Sigmoid colon (tissue), 7 donors: ENCODE results near the gene WIPF3. TPM values are rescaled to one million over a fixed set of nuclear protein-coding genes. Genes with fewer than 3 reads are reported as not detected.

Source experiments
- DNase-seq: peaks from one replicate; pipeline ENCODE4 v3.0.0-alpha.2; 2019
- H3K27ac ChIP-seq, 4 donors: fragments of 200-600 bp; sonication (generic); one replicate each; pipeline ENCODE4 v1.5.1; 2016 to 2019; ENCODE audit warnings: mild to moderate bottlenecking in 1 of 4
- H3K27me3 ChIP-seq, 3 donors: fragments of 200-600 bp; sonication (generic); one replicate each; pipeline ENCODE4 v1.5.1; 2019; ENCODE audit warnings: mild to moderate bottlenecking in 1 of 3
- H3K36me3 ChIP-seq, 4 donors: fragments of 200-600 bp; sonication (generic); one replicate each; pipeline ENCODE4 v1.5.1; 2016 to 2019
- H3K4me1 ChIP-seq, 4 donors: fragments of 200-600 bp; sonication (generic); one replicate each; pipeline ENCODE4 v1.5.1; 2017 to 2019
- H3K4me3 ChIP-seq, 4 donors: fragments of 200-600 bp; sonication (generic); one replicate each; pipeline ENCODE4 v1.5.1; 2017 to 2019; ENCODE audit warnings: mild to moderate bottlenecking in 2 of 4, moderate library complexity in 1 of 4
- H3K9me3 ChIP-seq, 4 donors: fragments of 200-600 bp in 3 of 4; sonication (generic) in 3 of 4; one replicate each; pipeline versions ENCODE4 v1.5.1 to v1.6.1; 2013 to 2019
- EP300 ChIP-seq, 4 donors: sonication (generic); formaldehyde crosslinking; IDR thresholded peaks; one replicate each; pipeline ENCODE4 v1.6.1; 2017; ENCODE audit warnings: antibody characterized with exemption in 4 of 4
- POLR2A ChIP-seq, 2 donors: fragments of 450-650 bp; IDR thresholded peaks; one replicate each; pipeline ENCODE4 v1.6.1; 2016; ENCODE audit warnings: antibody characterized with exemption in 2 of 2, mild to moderate bottlenecking in 2 of 2, moderate library complexity in 2 of 2
- POLR2AphosphoS5 ChIP-seq, 4 donors: sonication (generic); formaldehyde crosslinking; IDR thresholded peaks; one replicate each; pipeline ENCODE4 v1.6.1; 2017; ENCODE audit warnings: antibody characterized with exemption in 4 of 4
- WGBS, 2 donors: extraction: QIAGEN DNeasy Blood & Tissue Kit; methylation state at CpG; one replicate each; pipeline ENCODE4 v1.1.7; 2013; 5-methylcytosine and 5-hydroxymethylcytosine counted together
- intact Hi-C: fragments of 100-400 bp; cut with DNase I; formaldehyde crosslinking; loops from one replicate; pipeline ENCODE4 v1.15.1; 2023
- polyA plus RNA-seq, 3 donors: library from polyadenylated mRNA; stranded (reverse); fragments of 200-250 nt; gene quantifications; one replicate each; pipeline ENCODE4 v1.2.3, GENCODE V29; 2013
- total RNA-seq, 4 donors: library from RNA; depleted of rRNA; stranded (reverse); fragments of >200 nt; gene quantifications; one replicate each; pipeline ENCODE4 v1.1.0, GENCODE V29; 2016
- TF ChIP-seq, protein P1 (sequence below), 4 experiments: fragments of 450-650 bp in 3 of 4; fragments of 200-600 bp in 1 of 4; IDR thresholded peaks; one replicate each; pipeline ENCODE4 v1.5.1; 2016 to 2019; ENCODE audit warnings: antibody characterized with exemption in 4 of 4, mild to moderate bottlenecking in 3 of 4, moderate library complexity in 2 of 4
- donor health status: healthy with polysubstance abuse.
- donor health status: Bipolar disorder and iron deficiency.
- donor health status: healthy.

WIPF3 gene
- total and polyA plus RNA-seq, 7 donors, result 0.46 to 4.7 (median 0.71) TPM

DNA sequence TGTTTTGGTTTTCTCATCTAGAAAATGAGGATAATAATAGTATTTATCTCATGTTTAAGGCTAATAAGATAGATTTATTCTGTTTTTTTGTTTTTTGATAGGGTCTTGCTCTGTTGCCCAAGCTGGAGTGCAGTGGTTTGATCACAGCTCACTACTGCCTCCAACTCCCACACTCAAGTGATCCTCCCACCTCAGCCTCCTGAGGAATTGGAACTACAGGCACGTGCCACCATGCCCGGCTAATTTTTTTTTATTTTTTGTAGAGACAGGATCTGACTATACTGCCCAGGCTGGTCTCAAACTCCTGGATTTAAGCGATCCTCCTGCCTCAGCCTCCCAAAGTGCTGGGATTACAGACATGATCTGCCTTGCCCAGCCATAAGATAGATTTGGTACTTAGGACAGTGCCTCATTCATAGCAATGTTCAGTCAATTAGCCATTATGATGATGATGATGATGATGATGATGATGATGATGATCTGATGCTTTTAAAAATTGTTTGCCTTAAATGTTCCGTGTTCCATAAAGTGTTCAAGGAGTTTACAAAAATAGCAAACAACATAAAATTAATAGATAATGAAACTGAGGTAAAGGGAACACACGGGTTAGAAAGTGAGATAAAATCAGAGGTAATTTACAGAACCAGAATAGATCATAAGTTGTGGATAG is 4.6 kb downstream of the WIPF3 start:
- Histone ChIP-seq H3K36me3 (no peaks in the 10 kb centered on the region), H3K4me3 (no peak overlapping the region), H3K4me1 (peaks cover 0 to 27% (median 18%) of the 10 kb centered on the region in 4 donors), H3K9me3 (no peaks in the 10 kb centered on the region), H3K27ac (peak overlapping the region in 1 of 4 donors; percentile 16), H3K27me3 (peaks cover 0 to 20% (median 13%) of the 10 kb centered on the region in 3 donors)
- intact Hi-C loops, result no loop called here
- DNase-seq, result no peak
- WGBS, 2 donors, result 57 to 75% methylated on average over 5 of the region's 5 CpGs
- no peak for TF ChIP-seq EP300 (IDR thresholded peaks at IDR 0.05)
- TF ChIP-seq POLR2A (IDR thresholded peaks at IDR 0.05), result no peak
- no peak for TF ChIP-seq POLR2AphosphoS5 (IDR thresholded peaks at IDR 0.05)
- TF ChIP-seq, protein P1, sequence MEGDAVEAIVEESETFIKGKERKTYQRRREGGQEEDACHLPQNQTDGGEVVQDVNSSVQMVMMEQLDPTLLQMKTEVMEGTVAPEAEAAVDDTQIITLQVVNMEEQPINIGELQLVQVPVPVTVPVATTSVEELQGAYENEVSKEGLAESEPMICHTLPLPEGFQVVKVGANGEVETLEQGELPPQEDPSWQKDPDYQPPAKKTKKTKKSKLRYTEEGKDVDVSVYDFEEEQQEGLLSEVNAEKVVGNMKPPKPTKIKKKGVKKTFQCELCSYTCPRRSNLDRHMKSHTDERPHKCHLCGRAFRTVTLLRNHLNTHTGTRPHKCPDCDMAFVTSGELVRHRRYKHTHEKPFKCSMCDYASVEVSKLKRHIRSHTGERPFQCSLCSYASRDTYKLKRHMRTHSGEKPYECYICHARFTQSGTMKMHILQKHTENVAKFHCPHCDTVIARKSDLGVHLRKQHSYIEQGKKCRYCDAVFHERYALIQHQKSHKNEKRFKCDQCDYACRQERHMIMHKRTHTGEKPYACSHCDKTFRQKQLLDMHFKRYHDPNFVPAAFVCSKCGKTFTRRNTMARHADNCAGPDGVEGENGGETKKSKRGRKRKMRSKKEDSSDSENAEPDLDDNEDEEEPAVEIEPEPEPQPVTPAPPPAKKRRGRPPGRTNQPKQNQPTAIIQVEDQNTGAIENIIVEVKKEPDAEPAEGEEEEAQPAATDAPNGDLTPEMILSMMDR (IDR thresholded peaks at IDR 0.05), result no peak

- Histone ChIP-seq H3K4me1 (peaks cover 0 to 20% (median 15%) of the 10 kb centered on the region in 4 donors), H3K27me3 (peaks cover 0 to 15% (median 11%) of the 10 kb centered on the region in 3 donors), H3K36me3 (no peaks in the 10 kb centered on the region), H3K9me3 (no peaks in the 10 kb centered on the region), H3K27ac (peak overlapping the region in 1 of 4 donors; percentile 16), H3K4me3 (no peak overlapping the region)
- DNase-seq, result no peak
- WGBS, 2 donors, result 14 to 75% methylated on average over 1 of the region's 1 CpG
- TF ChIP-seq, protein P1 (IDR thresholded peaks at IDR 0.05), result no peak
- TF ChIP-seq POLR2A (IDR thresholded peaks at IDR 0.05) (no peak), EP300 (IDR thresholded peaks at IDR 0.05) (no peak), POLR2AphosphoS5 (IDR thresholded peaks at IDR 0.05) (no peak)
- intact Hi-C loops, result no loop called here
Observed at GRCh38 chr7:29811586-29811985, 5.3 kb downstream of the WIPF3 start.

DNA sequence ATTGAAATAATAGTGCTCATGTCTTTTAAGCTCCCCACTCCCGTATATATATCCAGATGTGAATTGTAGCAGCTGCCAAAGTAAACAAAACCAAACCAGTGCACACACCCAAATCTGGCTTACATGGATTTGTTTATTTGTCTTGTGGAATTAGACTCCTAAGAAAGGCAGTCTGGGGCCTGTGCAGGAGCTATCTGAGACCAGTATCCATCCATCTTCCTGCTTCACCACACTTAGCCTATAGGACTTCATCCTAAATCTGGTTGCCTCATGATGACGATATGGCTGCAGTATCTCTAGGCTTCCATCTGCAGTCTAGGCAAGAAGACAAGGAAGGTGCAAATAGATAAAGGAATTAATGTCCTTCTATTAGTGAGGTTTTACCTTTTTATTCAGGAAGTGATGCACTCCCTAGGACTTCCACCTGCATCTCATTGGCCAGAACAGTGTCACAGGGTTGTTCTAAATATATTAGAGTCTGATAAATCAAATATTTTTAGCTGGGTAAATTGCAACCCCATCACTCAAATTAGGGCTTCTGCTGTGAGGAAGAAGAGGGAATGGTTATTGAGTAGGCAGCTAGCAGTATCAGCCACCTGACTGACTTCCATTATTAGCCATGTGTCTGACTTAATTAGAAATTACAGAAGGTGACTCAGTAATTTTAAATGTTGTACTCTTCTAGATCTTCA is 6.0 kb downstream of the WIPF3 start:
- Histone ChIP-seq H3K9me3 (no peaks in the 10 kb centered on the region), H3K4me1 (peaks cover 0 to 13% (median 8%) of the 10 kb centered on the region in 4 donors), H3K4me3 (no peak overlapping the region), H3K36me3 (no peaks in the 10 kb centered on the region), H3K27me3 (peaks cover 0 to 8% (median 4%) of the 10 kb centered on the region in 3 donors), H3K27ac (no peak overlapping the region)
- DNase-seq, result no peak
- 40 to 66% methylated on average over 2 of the region's 2 CpGs for WGBS, 2 donors
- no peak for TF ChIP-seq POLR2A (IDR thresholded peaks at IDR 0.05)
- TF ChIP-seq, protein P1 (IDR thresholded peaks at IDR 0.05), result no peak
- TF ChIP-seq EP300 (IDR thresholded peaks at IDR 0.05), result no peak
- no peak for TF ChIP-seq POLR2AphosphoS5 (IDR thresholded peaks at IDR 0.05)
- intact Hi-C loops, result no loop called here

DNA sequence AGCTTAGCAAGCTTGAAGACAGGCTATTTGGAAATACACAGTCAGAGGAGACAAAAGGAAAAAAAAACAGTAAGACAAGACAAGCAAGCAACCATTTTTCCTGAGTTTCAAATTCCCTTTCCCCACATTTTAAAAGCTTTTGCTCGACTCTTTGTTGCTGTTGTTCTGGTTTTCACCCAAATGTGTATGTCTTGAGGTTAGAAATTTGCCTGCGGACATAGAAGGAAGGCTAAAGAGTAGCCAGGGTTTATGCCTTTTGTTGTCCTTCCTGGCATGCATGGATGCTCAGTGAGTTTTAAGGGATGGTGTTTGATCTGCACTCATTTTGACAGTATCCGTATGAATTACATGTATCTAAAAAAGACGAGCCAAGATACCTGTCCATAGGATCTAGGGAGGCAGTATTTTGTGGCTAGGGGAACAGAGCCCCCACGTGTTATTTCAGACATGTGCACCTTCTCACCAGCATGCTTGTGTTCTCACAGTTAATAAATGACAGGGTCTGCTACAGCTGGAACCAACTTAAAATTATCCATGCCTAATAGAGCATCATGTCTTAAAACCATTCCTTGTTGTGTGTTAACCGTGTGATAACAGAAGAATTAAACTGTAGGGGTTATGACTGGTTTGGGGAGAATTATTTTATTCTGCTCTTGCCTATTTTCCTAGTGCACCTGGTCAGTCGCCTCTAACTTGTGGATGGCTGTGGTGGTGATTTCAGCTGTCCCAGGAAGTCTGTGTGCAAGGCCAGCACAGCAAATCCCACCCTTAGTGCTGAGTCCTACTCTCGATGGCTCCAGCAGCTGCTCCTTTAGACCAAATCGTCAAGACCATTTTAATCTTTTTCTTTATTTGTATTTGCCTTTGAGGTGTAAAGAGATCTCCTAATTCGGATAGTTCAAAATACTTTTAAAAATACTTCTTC is 9.1 kb downstream of the WIPF3 start:
- Histone ChIP-seq H3K27me3 (no peaks in the 10 kb centered on the region), H3K4me3 (no peak overlapping the region), H3K36me3 (no peaks in the 10 kb centered on the region), H3K27ac (no peak overlapping the region), H3K4me1 (peaks cover 0 to 7% (median 3%) of the 10 kb centered on the region in 4 donors), H3K9me3 (no peaks in the 10 kb centered on the region)
- intact Hi-C loops, result no loop called here
- no peak for DNase-seq
- 79 to 83% methylated on average over 10 of the region's 10 CpGs for WGBS, 2 donors
- TF ChIP-seq POLR2A (IDR thresholded peaks at IDR 0.05), result no peak
- TF ChIP-seq, protein P1 (IDR thresholded peaks at IDR 0.05), result no peak
- TF ChIP-seq POLR2AphosphoS5 (IDR thresholded peaks at IDR 0.05), result no peak
- TF ChIP-seq EP300 (IDR thresholded peaks at IDR 0.05), result no peak
